Measurements from ENCODE around the gene CRYL1.

CRYL1 gene

GRCh38 chr13:20424559-20424852, 101.2 kb downstream of the CRYL1 start:
- TF ChIP-seq ZNF518A (tag by site-specific recombination; conservative IDR thresholded peaks at IDR 0.05; ENCODE audit: low read depth) (no peak), ZFP69B (tag by site-specific recombination; IDR thresholded peaks at IDR 0.05) (no peak), ZNF114 (tag by site-specific recombination; IDR thresholded peaks at IDR 0.05) (no peak), ZNF416 (tag by site-specific recombination; IDR thresholded peaks at IDR 0.05) (no peak), ZNF174 (tag by site-specific recombination; IDR thresholded peaks at IDR 0.05) (no peak), REST (tag by site-specific recombination; IDR thresholded peaks at IDR 0.05) (no peak), ZNF280D (tag by site-specific recombination; IDR thresholded peaks at IDR 0.05) (no peak), HOXC10 (CRISPR knock-in tag; IDR thresholded peaks at IDR 0.05) (no peak), ZBTB48 (tag by site-specific recombination; IDR thresholded peaks at IDR 0.05) (no peak), ZNF621 (tag by site-specific recombination; IDR thresholded peaks at IDR 0.05) (no peak), SETDB1 (IDR thresholded peaks at IDR 0.05; ENCODE audit: insufficient read length, low read length) (no peak), ZNF302 (tag by site-specific recombination; IDR thresholded peaks at IDR 0.05; ENCODE audit: low read depth) (no peak)
- H3K27ac ChIP-seq (ENCODE audit: extremely low read depth, low read depth, low read length): no peak overlapping the region
- POLR2A ChIA-PET: no interaction called here
- no peaks in the 10 kb centered on the region for H3K4me1 ChIP-seq (ENCODE audit: control insufficient read depth, insufficient read depth, low read length)
- no peak overlapping the region for H3K4me3 ChIP-seq (ENCODE audit: low read depth, low read length)
- CTCF ChIA-PET: no interaction called here
- no peaks in the 10 kb centered on the region for H3K9me3 ChIP-seq (ENCODE audit: control insufficient read depth, insufficient read depth, low read depth, low read length)
- H3K36me3 ChIP-seq (ENCODE audit: control insufficient read depth in 2 of 2, insufficient read depth in 1 of 2, low read length in 2 of 2): no peaks in the 10 kb centered on the region

- no peaks in the 10 kb centered on the region for H3K36me3 ChIP-seq (ENCODE audit: control insufficient read depth in 2 of 2, insufficient read depth in 1 of 2, low read length in 2 of 2)
- POLR2A ChIA-PET: no interaction called here
- H3K4me3 ChIP-seq (ENCODE audit: low read depth, low read length): no peak overlapping the region
- H3K9me3 ChIP-seq (ENCODE audit: control insufficient read depth, insufficient read depth, low read depth, low read length): no peaks in the 10 kb centered on the region
- CTCF ChIA-PET: no interaction called here
- no peaks in the 10 kb centered on the region for H3K4me1 ChIP-seq (ENCODE audit: control insufficient read depth, insufficient read depth, low read length)
- no peak overlapping the region for H3K27ac ChIP-seq (ENCODE audit: extremely low read depth, low read depth, low read length)
- TF ChIP-seq ZNF274 (IDR thresholded peaks at IDR 0.05; ENCODE audit: low read length) (no peak), ZNF274 (tag by site-specific recombination; IDR thresholded peaks at IDR 0.05; ENCODE audit: borderline replicate concordance) (no peak), ZBTB21 (tag by site-specific recombination; IDR thresholded peaks at IDR 0.05) (no peak), OSR2 (tag by site-specific recombination; IDR thresholded peaks at IDR 0.05) (no peak), ZNF18 (tag by site-specific recombination; IDR thresholded peaks at IDR 0.05) (no peak), ZNF423 (tag by site-specific recombination; IDR thresholded peaks at IDR 0.05) (no peak), HOXC10 (CRISPR knock-in tag; IDR thresholded peaks at IDR 0.05) (no peak), GLI2 (tag by site-specific recombination; IDR thresholded peaks at IDR 0.05; ENCODE audit: borderline replicate concordance, low read depth) (no peak), ZNF707 (tag by site-specific recombination; IDR thresholded peaks at IDR 0.05) (no peak), ZNF202 (tag by site-specific recombination; IDR thresholded peaks at IDR 0.05; ENCODE audit: borderline replicate concordance) (no peak), GLI4 (tag by site-specific recombination; IDR thresholded peaks at IDR 0.05) (no peak)
Measured at GRCh38 chr13:20422362-20422761, 103.3 kb downstream of the CRYL1 start.
